GM18526 (cell line): ENCODE results near the gene ING3.

Experiments
- POLR2A ChIP-seq: IDR thresholded peaks from 3 replicates; pipeline ENCODE4 v1.6.1; 2011; ENCODE audit not compliant: insufficient read length; ENCODE audit errors: extremely low read depth

ING3 gene

DNA sequence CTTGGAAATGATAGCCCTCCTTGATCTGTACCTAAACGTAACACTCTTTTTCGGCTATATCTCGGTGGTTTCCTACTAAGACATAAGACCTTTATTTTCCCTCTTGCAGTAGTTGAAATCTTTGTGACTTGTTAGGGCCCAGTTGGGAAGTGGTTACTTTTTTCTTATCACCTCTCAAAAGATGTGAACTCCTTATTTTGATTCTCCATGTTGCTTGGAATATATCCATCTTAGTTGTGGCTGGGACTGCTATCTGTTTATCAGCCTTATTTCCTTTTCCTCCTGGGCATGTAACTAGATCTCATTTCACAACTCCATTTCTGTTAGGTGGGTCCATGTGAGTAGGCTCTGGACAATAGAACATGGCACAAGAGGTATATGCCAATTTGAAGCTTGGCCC is 33.8 kb downstream of the ING3 start:
- no peak for TF ChIP-seq POLR2A

DNA sequence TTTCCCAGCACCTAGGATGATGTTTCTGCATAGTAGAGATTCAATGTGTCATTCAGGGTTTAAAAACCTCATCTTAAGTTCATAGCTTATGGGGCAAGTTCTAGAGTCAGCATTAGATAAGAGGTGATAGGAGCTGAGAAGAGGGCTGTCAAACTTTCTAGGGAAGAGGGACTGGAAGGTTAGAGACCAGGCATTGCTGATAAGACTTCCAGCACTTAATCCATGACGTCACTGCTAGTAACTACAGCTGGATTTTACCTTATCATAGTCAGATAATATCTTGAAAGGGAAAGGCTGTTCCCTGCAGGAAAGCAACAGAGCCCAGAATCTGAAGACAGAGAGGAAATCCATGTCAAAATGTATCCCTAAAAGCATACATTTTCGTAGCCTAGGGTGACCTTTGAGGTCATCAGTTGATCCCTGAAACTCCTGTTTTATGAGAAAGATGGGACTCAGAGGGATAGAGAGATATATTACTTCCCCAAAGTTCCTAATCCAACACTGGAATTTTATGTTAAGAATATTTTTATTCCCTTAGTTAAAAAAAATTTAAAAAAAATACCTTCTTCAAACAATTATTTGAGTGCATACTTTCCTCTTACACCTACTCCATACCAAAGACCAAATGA is 34.7 kb downstream of the ING3 start:
- TF ChIP-seq POLR2A = no peak

DNA sequence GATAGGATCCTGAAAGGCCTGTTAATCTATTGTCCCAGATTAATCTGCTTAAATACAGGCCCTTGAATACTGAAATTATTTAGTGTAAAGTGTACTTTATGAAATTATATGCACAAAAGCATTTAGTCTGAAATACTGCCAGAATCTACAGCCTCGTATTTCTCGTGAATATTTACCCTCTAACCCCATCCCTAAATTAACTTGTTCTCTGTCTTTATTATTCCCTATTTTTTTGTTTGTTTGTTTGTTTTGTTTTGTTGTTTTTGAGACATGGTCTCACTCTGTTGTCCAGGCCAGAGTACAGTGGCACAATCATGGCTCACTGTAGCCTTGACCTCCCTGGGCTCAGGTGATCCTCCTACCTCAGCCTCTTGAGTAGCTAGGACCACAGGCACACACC is 35.3 kb downstream of the ING3 start:
- no peak for TF ChIP-seq POLR2A

DNA sequence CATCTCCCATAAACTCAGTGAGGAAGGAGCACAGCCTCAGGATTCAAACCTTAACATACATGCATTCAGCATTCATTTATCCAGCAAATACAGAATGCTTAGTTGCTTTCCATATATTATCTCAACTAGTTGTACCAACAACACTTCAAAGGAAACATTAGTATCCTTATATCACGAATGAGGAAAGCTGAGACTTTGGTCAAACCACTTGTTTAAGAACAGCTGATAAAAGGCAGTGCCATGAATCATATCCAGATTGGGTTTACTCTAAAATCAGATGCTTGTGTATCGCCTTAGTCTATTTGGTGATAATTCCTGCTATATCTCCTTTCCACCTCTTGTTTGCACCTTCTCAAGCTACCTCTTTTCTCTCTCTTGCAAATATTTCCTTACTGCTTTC is 36.1 kb downstream of the ING3 start:
- TF ChIP-seq POLR2A = no peak

DNA sequence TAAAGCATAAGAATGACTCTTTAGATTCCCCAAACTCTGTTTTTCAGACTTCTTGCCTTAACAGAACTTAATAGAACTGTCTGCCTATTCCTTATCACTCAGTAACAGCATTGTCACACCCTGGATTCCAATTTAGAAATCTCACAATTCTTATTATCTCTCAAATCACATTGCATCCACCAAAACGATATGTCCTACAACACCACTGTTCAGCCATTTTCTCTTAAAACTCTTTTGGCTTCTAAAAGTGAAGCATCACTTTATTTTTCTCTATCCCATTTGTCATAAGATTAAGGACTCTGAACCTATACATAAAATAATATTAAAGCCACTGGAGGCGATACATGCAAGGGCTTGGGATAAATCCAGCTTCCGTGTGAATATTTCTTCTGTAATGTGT is 36.7 kb downstream of the ING3 start:
- TF ChIP-seq POLR2A = no peak

DNA sequence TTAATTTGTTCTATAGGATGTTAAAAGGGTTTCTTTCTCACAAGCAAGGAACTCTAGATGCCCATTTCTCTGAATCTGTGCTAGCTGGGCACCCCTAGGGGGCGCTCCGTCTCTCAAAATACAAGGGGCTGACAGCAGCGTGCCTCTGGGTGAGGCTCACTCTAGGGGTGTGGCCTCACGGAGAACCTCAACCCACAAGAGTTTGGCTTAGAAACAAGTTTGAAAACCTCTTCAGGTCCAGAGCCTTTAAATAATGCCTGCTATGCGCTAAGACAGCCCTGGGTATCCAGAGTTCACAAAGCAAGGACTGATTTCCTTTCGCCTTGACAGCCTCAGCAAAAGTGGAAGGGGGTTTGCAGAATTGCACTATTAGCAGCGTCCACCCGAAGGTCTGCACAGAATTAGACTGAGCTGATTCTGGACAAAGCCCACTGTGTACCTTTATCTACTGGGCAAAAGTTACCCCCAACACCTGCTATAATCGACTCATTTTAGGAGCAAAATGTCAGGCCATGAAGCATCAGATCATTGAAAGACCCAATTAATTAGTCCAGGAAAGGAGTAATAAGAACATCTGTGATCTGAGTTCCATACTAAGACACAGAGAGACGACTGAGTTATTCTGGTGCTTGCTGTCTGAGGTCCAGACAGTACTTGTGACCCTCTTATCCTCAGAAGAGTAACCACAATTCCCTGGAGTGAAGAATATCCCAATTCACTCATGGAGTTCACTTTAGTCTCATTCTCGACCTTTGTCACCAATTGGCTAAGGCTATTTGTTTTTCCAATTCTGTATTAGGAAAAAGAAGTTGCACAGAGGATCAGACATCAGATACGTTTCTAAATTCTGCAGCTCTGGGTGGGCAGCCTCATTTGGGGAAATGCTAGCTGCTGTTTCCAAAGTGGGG is 37.4 kb downstream of the ING3 start:
- TF ChIP-seq POLR2A = no peak

DNA sequence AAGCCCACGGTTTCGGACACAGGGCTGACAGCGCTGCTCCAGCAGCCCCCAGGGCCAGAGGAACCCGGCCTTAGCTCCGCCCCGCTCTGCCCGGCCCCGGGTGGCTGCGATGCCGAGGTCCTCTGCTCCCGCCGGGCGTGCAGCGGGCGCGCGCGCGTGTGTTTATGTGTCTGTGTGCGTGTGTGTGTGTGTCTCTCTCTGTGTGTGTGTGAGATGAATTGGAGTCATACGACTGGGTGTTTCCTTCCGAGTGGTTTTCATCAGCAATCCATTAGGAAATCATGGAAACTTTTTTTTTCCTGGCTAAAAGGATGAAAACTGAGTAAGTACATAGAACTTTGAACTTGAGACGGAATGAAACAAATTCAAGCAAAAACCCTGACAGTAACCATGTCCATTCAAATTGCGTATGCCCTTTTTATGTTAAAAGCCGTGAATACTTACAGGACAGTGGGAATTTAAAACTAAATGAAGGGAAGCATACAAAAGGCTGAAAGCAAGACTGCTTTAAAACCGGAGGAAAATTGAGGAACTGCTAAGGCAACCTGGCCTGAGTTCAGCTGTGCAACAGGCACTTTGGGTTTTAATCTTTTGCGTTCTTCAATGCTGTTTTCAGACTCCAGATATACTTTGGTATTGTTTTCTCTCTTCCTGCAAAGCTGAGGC is 38.1 kb downstream of the ING3 start, which contains the start of gene CPED1:
Gene CPED1, plus strand, starts transcription at position 121 of the 666 bp plus-strand sequence. CDS start 911 bp downstream, outside the sequence.
- TF ChIP-seq POLR2A = no peak

DNA sequence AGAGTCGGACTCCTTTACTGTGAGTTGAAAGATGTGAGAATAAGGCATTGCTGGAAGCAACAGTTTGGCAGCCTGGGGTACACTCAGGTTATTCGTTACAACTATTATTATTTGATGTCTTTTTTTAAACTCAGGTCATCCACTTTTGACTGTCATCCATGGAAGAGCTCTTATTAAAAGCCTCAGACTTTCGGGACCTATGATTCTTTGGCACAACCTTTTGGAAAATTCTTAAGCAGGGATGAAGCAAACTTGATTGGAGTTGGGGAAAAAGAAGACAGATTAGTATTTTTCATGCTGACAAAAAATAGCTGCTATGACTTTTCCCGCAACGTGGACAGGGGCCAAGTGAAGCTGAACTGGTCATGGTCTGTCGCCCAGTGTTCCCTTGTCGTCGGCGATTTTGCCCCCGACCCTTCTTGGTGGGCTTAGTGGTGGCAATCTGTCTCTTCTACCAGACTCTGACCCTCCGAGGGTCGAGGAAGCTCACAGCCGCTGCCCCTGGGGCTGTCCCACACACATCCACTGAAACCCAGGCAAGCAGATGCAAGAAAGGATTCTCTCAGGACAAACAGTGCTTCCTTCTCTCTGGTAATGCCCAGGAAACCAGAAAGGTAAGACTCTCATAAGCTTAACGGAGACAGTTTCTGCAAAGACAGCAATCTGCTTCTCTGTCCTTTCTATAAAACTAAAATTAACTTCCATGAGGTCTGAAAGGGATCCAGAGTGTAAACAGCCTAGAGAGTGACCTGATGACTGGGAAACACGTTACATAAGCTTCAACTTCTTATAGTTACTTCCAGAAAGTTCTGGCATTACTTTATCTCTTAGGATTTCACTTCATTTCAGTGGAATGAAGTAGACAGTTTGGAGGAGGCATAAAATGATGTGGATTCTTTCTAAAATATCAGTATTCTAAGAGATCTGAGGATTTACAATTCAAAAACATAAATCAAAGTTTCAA is 39.0 kb downstream of the ING3 start:
- TF ChIP-seq POLR2A = no peak

DNA sequence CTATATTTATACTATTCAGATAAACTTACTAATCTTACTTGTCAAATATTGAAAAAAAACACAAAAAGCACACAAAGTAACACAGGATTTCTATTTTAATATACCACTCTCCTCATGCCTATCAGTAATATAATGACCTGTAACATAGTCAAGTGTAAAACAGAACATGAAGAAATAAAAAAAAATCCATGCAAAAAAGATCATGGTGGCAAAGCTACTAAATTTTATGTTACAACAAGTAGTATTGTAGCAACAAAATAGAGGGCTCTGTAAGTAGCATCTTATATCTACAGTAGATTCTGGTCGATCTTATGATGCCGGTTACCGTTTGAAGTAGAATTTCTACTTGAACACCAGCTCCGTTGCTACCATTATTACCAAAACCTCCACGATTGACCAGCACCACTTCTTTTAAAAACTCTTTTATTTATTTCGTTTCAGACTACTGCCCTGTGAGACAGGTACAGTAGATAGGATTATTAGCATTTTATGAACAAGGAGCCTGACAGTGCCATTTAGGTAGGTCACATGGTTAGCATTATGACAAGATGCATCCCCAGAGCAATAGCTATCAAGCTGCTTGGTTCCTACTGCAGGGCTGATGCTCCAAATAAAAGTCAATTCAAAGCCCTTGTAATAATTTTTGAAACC is 40.0 kb downstream of the ING3 start:
- TF ChIP-seq POLR2A = no peak

DNA sequence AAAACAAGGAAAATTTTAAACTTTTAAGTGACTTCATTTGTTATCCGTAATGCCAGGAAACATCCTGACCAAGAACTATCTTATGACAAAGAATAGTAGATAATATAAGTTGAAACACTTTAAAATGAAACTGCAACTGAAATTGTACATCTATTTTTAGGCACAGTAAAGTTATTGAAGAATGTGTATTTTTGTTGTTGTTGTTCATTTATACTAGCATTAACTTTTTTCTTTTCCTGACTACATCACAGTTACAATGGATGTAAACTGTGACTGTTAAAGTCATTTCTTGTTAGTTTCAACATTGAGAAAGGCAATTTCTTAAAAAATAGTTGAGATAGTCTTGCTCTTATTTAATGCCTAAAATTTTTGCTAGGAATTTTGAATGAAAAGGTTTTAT is 40.6 kb downstream of the ING3 start:
- no peak for TF ChIP-seq POLR2A

DNA sequence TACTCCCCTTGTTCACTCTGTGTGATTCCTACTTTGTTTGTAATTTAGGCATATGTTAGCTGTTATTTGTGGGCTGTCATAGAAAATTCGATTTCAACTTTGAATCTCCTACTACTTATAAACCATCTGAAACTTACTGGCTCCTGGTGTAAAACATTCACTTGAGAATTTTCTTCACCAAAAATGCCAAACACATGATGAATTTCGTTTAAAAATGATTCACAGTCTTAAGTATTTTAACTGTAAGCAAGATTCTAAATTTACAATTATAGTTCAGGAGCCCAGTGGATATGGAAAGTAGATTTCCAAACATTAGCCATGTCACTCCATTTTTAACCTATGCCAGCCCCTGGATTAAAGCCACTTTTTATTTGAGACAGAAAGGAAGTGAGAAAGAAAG is 41.0 kb downstream of the ING3 start:
- TF ChIP-seq POLR2A = no peak

DNA sequence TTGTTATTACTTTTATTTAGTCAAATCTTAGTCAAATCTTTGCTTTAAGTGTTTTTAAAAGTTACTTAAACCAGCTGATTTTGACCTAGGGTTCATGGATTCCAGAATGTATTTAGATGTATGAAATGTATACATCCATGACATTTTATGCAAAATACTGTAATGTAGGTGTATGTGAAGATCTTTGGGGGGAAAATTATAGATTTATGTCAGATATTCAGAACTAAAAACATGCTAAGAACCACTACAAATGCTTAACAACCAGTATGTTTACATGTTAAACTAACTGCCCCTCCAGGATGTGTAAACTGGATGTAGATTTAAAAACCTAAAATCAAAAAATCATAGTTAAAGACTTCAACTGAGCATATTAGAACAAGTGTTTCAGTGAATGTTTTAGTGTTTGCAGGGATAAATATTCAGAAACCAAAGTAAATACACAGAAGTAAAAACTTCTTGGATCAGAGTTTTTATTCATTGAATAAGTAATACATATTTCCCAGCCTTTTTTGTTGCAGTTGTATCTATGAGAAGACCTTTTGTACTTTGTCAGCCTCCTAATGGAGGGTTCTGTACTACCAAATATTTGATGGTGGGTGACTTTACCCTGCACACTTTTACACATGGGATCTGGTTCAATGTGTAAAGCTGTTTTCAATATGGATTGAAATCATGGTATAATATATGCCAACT is 41.8 kb downstream of the ING3 start:
- TF ChIP-seq POLR2A = no peak

DNA sequence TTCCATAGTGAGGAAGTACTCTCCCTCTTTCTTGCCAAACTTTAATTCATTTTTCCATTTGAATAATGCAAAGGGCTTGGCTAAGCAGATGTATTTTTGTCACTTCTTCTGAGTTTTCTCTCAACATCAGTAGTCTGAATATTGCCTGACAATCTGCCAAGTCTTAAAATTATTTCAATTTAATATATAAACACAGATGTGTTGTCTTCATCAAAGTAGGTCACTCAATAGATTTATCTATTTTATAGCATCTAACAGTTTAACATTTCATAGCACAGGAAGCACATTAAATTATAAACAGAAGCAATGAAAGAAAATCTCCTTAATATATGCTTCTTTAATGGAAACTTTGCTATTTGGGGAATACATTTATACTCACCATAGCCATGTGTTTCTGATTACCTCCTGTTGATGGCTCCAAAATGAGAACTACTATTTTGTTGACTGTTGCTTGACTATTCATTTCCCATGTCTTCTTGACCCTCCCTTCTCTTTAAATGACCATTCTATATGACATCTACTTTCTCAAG is 42.5 kb downstream of the ING3 start:
- TF ChIP-seq POLR2A = no peak
